Endothelial cell of umbilical vein (primary cell): Measurements from ENCODE around the gene DCDC1. TPM values are rescaled to one million over a fixed set of nuclear protein-coding genes. Genes with fewer than 3 reads are reported as not detected.
"Not testable (repeated sequence)": the region's sequence is repeated elsewhere in the genome, so short reads cannot be mapped to it uniquely, and the experiment has no call there.

ENCODE experiments used
- BruUV-seq: library from RNA; stranded (reverse); fragments of 400-500 nt; replicated peaks from 2 replicates; lab custom pipeline; 2021; lab: Mats Ljungman, UMichigan
- CTCF ChIA-PET: fragments of 300-600, 350-600 bp; sonication (Branson Sonifier 250); formaldehyde crosslinking; loops from one replicate; lab custom pipeline; 2021; ENCODE audit warnings: antibody characterized with exemption, inconsistent platforms; lab: Charles Lee
- POLR2A ChIA-PET: fragments of 300-600, 350-600 bp; sonication (Branson Sonifier 250); formaldehyde crosslinking; loops from one replicate; lab custom pipeline; 2021; ENCODE audit warnings: antibody characterized with exemption, inconsistent platforms; lab: Charles Lee
- DNase-seq: peaks from one replicate; pipeline ENCODE4 v3.0.0-alpha.2; 2011; ENCODE audit warnings: low read depth, low spot score
- FAIRE-seq: peaks from 2 replicates; lab custom pipeline; 2011; peaks lifted over from hg19 to GRCh38; lab: Jason Lieb, UNC
- H2AFZ ChIP-seq: 2 replicates; pipeline ENCODE4 v1.6.0; 2012; ENCODE audit warnings: low read depth, low read length, control low read depth, inconsistent platforms
- H3K27ac ChIP-seq: 2 replicates; pipeline ENCODE4 v1.5.1; 2011; ENCODE audit warnings: low read depth, mild to moderate bottlenecking, control low read depth, low read length, moderate library complexity; ENCODE audit not compliant: insufficient read depth
- H3K27me3 ChIP-seq, 2 experiments: 2 replicates each; pipeline versions ENCODE4 v1.6.0 to v1.6.1; 2011; ENCODE audit warnings: low read length in 2 of 2, mixed read lengths in 1 of 2; ENCODE audit not compliant: control insufficient read depth in 2 of 2, insufficient read depth in 2 of 2
- H3K36me3 ChIP-seq, 2 experiments: 2 replicates in 1 of 2; 3 replicates in 1 of 2; pipeline ENCODE4 v1.5.1; 2011; ENCODE audit warnings: low read length in 2 of 2, mild to moderate bottlenecking in 1 of 2, moderate library complexity in 1 of 2; ENCODE audit not compliant: control insufficient read depth in 2 of 2, insufficient read depth in 2 of 2; ENCODE audit errors: extremely low read depth in 1 of 2
- H3K4me1 ChIP-seq: 3 replicates; pipeline ENCODE4 v1.5.1; 2011; ENCODE audit warnings: mild to moderate bottlenecking, low read length; ENCODE audit not compliant: control insufficient read depth, insufficient read depth; ENCODE audit errors: extremely low read depth
- H3K4me2 ChIP-seq: 2 replicates; pipeline ENCODE4 v1.6.1; 2011; ENCODE audit warnings: low read length, control low read depth, mixed read lengths; ENCODE audit not compliant: insufficient read depth
- H3K4me3 ChIP-seq, 3 experiments: fragments of 200-600 bp in 1 of 3; sonication (generic), shearing (Covaris generic) in 1 of 3; replicated peaks in 1 of 3; 2 replicates each; pipeline ENCODE4 v1.5.1; 2011 to 2016; ENCODE audit warnings: control low read depth in 3 of 3, low read length in 3 of 3, mild to moderate bottlenecking in 2 of 3, inconsistent platforms in 1 of 3, low read depth in 1 of 3, moderate library complexity in 1 of 3; ENCODE audit not compliant: insufficient read depth in 1 of 3
- H3K79me2 ChIP-seq: 2 replicates; pipeline ENCODE4 v1.6.0; 2012; ENCODE audit warnings: low read length, inconsistent platforms; ENCODE audit not compliant: control insufficient read depth, insufficient read depth
- H3K9ac ChIP-seq: replicated peaks from 2 replicates; pipeline ENCODE3; 2011; ENCODE audit warnings: low read length, control low read depth; ENCODE audit not compliant: insufficient read depth; ENCODE audit errors: extremely low read depth
- H3K9me1 ChIP-seq: replicated peaks from 3 replicates; pipeline ENCODE4 v1.6.0; 2011; ENCODE audit warnings: mild to moderate bottlenecking, low read length; ENCODE audit not compliant: control insufficient read depth, insufficient read depth; ENCODE audit errors: extremely low read depth
- H3K9me3 ChIP-seq: replicated peaks from 2 replicates; pipeline ENCODE4 v1.5.1; 2012; ENCODE audit warnings: low read length, inconsistent platforms; ENCODE audit not compliant: control insufficient read depth, insufficient read depth
- H4K20me1 ChIP-seq: replicated peaks from 2 replicates; pipeline ENCODE3; 2011; ENCODE audit warnings: mild to moderate bottlenecking, low read length; ENCODE audit not compliant: control insufficient read depth, insufficient read depth; ENCODE audit errors: extremely low read depth
- EZH2 ChIP-seq: IDR thresholded peaks from 2 replicates; pipeline ENCODE4 v1.6.1; 2012; ENCODE audit warnings: borderline replicate concordance, low read depth, mild to moderate bottlenecking, moderate library complexity, low read length, inconsistent platforms; ENCODE audit not compliant: severe bottlenecking
- FOS ChIP-seq: IDR thresholded peaks from 2 replicates; pipeline ENCODE4 v1.6.1; 2011; ENCODE audit warnings: mild to moderate bottlenecking, low read length, moderate library complexity, borderline replicate concordance; ENCODE audit not compliant: insufficient read depth
- GATA2 ChIP-seq: IDR thresholded peaks from 2 replicates; pipeline ENCODE4 v1.7.0; 2011; ENCODE audit warnings: low read depth, mild to moderate bottlenecking, moderate library complexity, mixed read lengths, low read length; ENCODE audit not compliant: insufficient read length, insufficient read depth
- JUN ChIP-seq: IDR thresholded peaks from 2 replicates; pipeline ENCODE4 v1.6.1; 2011; ENCODE audit warnings: borderline replicate concordance, low read depth; ENCODE audit not compliant: insufficient read length, insufficient read depth
- MYC ChIP-seq: IDR thresholded peaks from one replicate; pipeline ENCODE4 v1.6.1; 2011; ENCODE audit warnings: mild to moderate bottlenecking, low read depth, low read length
- POLR2A ChIP-seq: IDR thresholded peaks from 2 replicates; pipeline ENCODE4 v1.6.1; 2012; ENCODE audit warnings: low read depth, mild to moderate bottlenecking, control low read depth, low read length
- POLR2AphosphoS5 ChIP-seq: IDR thresholded peaks from 2 replicates; pipeline ENCODE4 v1.6.1; 2012; ENCODE audit warnings: low read depth, mild to moderate bottlenecking, control low read depth, low read length, moderate library complexity; ENCODE audit not compliant: insufficient read depth
- dilution Hi-C: fragments of 300-500 bp; cut with MboI; formaldehyde crosslinking; loops from one replicate; pipeline ENCODE4 v1.15.0; 2019; ENCODE audit warnings: low sequenced_read_pairs; ENCODE audit not compliant: extremely low pct_ligation_motif_present
- intact Hi-C: fragments of 100-400 bp; cut with micrococcal nuclease; formaldehyde crosslinking; loops from one replicate; pipeline ENCODE4 v1.10.0; 2022
- polyA plus RNA-seq, 4 experiments: library from polyadenylated mRNA; depleted of rRNA in 3 of 4; stranded (reverse) in 3 of 4; unstranded in 1 of 4; fragments of >200 nt; gene quantifications; 2 replicates each; pipeline versions ENCODE4 v1.2.1 to v1.2.3, GENCODE V29; 2011 to 2012; ENCODE audit warnings: missing spikeins in 1 of 4
- total RNA-seq: library from RNA; stranded (reverse); gene quantifications from 2 replicates; pipeline ENCODE4 v1.2.3, GENCODE V29; 2021
- TF ChIP-seq, protein P1 (sequence below): IDR thresholded peaks from 2 replicates; pipeline ENCODE4 v1.6.1; 2011; ENCODE audit not compliant: insufficient read depth, insufficient read length
- TF ChIP-seq, protein P2 (sequence below), 2 donors: IDR thresholded peaks; 1 replicate in 1 of 2; 2 replicates in 1 of 2; pipeline ENCODE4 v1.5.1; 2011; ENCODE audit warnings: low read length in 2 of 2, mild to moderate bottlenecking in 2 of 2, moderate library complexity in 2 of 2, control low read depth in 1 of 2, inconsistent platforms in 1 of 2, low read depth in 1 of 2; ENCODE audit not compliant: insufficient read depth in 1 of 2; ENCODE audit errors: extremely low read depth in 1 of 2

Gene DCDC1
- total and polyA plus RNA-seq, 2 donors (not counting 3 experiments of a cell fraction or from before 2014, with no cell fraction given), result 0.04 TPM; not detected in 1

DNA sequence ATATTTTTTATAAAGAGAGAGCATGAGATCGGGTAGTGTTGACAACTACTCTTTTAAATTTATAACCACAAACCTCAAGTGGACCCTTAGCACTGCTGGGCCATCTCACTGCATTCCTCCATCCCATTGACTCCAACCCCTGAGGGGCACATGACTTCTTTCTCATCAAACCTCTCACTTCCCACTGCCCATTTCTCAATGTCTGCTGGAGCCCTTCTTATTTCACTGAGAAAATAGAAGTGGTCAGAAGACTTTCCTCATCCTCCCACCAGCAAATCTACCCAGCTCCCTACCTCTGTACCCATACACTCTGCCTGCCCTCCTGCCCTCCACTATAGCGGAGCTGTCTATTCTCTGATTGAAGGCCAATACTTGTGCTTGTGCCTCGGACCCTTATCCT lies 412.8 kb downstream of the DCDC1 start:
- Histone ChIP-seq H3K9me1 (no peaks in the 10 kb centered on the region), H3K79me2 (no peaks in the 10 kb centered on the region), H3K9me3 (no peaks in the 10 kb centered on the region), H3K4me2 (no peak overlapping the region), H4K20me1 (no peaks in the 10 kb centered on the region), H3K4me1 (no peaks in the 10 kb centered on the region), H2AFZ (no peak overlapping the region), H3K36me3 (no peaks in the 10 kb centered on the region), H3K9ac (no peak overlapping the region), H3K27me3 (no peaks in the 10 kb centered on the region), H3K4me3 (no peak overlapping the region), H3K27ac (no peak overlapping the region)
- ChIA-PET POLR2A (no interaction called here), CTCF (no interaction called here)
- FAIRE-seq (no peak), DNase-seq (no peak)
- TF ChIP-seq POLR2AphosphoS5 (no peak), EZH2 (no peak), MYC (no peak)
- BruUV-seq, result no TSS peak
- intact Hi-C loops, result no loop called here
- dilution Hi-C loops, result no loop called here

DNA sequence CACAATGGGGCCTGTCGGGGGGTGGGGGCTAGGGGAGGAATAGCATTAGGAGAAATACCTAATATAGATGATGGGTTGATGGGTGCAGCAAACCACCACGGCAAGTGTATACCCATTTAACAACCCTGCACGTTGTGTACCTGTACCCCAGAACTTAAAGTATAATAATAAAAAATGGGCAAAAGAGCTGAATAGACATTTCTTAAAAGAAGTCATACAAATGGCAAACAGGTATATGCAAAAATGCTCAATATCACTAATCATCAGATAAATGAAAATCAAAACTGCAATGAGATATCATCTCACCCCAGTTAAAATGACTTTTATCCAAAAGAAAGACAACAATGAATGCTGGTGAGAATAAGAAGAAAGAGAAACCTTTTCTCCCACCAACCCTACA lies 419.7 kb downstream of the DCDC1 start:
- FAIRE-seq, result no peak

DNA sequence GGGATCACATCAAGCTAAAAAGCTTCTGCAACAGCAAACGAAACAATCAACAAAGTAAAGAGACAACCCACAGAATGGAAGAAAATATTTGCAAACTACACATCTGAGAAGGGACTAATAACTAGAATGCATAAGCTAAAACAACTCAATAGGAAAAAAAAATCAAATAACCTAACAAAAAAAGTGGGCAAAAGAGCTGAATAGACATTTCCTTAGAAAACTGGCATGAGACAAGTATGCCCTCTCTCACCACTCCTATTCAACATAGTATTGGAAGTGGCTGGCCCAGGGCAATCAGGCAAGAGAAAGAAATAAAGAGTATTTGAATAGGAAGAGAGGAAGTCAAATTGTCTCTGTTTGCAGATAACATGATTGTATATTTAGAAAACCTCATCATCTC lies 421.8 kb downstream of the DCDC1 start:
- H4K20me1 ChIP-seq, DNase-seq, H3K4me2 ChIP-seq, BruUV-seq, FAIRE-seq, H2AFZ ChIP-seq, intact Hi-C loops, H3K79me2 ChIP-seq, H3K4me3 ChIP-seq, H3K4me1 ChIP-seq, H3K9ac ChIP-seq, H3K9me3 ChIP-seq, POLR2A ChIA-PET, H3K36me3 ChIP-seq, H3K27ac ChIP-seq, CTCF ChIA-PET, H3K9me1 ChIP-seq, H3K27me3 ChIP-seq, dilution Hi-C loops: not testable (repeated sequence)

More for the DNA sequence above, 419.7 kb downstream of the DCDC1 start:
- Histone ChIP-seq H3K36me3 (no peaks in the 10 kb centered on the region), H4K20me1 (no peaks in the 10 kb centered on the region), H3K4me1 (no peaks in the 10 kb centered on the region), H3K9ac (no peak overlapping the region), H3K4me3 (no peak overlapping the region), H3K4me2 (no peak overlapping the region), H3K27ac (no peak overlapping the region), H3K27me3 (no peaks in the 10 kb centered on the region), H3K9me3 (no peaks in the 10 kb centered on the region), H3K9me1 (no peaks in the 10 kb centered on the region), H3K79me2 (no peaks in the 10 kb centered on the region), H2AFZ (no peak overlapping the region)
- no TSS peak for BruUV-seq
- intact Hi-C loops, result no loop called here
- dilution Hi-C loops, result no loop called here
- no peak for DNase-seq
- TF ChIP-seq, protein P1, sequence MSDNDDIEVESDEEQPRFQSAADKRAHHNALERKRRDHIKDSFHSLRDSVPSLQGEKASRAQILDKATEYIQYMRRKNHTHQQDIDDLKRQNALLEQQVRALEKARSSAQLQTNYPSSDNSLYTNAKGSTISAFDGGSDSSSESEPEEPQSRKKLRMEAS, result no peak
- TF ChIP-seq JUN (no peak), POLR2AphosphoS5 (no peak), POLR2A (no peak), GATA2 (no peak), MYC (no peak), FOS (no peak), EZH2 (no peak)
- TF ChIP-seq, protein P2, sequence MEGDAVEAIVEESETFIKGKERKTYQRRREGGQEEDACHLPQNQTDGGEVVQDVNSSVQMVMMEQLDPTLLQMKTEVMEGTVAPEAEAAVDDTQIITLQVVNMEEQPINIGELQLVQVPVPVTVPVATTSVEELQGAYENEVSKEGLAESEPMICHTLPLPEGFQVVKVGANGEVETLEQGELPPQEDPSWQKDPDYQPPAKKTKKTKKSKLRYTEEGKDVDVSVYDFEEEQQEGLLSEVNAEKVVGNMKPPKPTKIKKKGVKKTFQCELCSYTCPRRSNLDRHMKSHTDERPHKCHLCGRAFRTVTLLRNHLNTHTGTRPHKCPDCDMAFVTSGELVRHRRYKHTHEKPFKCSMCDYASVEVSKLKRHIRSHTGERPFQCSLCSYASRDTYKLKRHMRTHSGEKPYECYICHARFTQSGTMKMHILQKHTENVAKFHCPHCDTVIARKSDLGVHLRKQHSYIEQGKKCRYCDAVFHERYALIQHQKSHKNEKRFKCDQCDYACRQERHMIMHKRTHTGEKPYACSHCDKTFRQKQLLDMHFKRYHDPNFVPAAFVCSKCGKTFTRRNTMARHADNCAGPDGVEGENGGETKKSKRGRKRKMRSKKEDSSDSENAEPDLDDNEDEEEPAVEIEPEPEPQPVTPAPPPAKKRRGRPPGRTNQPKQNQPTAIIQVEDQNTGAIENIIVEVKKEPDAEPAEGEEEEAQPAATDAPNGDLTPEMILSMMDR (IDR thresholded peaks at IDR 0.05; ENCODE audit: extremely low read depth in 1 of 2, insufficient read depth in 1 of 2, low read depth in 1 of 2, low read length in 2 of 2), result no peak
- CTCF ChIA-PET, result no interaction called here
- POLR2A ChIA-PET, result no interaction called here
